Measurements from ENCODE around the gene EOMES.
A peak's percentile ranks its signal among the peaks of the same experiment; 100 is the strongest.
"Not testable (repeated sequence)": the region's sequence is repeated elsewhere in the genome, so short reads cannot be mapped to it uniquely, and the experiment has no call there.

Gene EOMES

DNA sequence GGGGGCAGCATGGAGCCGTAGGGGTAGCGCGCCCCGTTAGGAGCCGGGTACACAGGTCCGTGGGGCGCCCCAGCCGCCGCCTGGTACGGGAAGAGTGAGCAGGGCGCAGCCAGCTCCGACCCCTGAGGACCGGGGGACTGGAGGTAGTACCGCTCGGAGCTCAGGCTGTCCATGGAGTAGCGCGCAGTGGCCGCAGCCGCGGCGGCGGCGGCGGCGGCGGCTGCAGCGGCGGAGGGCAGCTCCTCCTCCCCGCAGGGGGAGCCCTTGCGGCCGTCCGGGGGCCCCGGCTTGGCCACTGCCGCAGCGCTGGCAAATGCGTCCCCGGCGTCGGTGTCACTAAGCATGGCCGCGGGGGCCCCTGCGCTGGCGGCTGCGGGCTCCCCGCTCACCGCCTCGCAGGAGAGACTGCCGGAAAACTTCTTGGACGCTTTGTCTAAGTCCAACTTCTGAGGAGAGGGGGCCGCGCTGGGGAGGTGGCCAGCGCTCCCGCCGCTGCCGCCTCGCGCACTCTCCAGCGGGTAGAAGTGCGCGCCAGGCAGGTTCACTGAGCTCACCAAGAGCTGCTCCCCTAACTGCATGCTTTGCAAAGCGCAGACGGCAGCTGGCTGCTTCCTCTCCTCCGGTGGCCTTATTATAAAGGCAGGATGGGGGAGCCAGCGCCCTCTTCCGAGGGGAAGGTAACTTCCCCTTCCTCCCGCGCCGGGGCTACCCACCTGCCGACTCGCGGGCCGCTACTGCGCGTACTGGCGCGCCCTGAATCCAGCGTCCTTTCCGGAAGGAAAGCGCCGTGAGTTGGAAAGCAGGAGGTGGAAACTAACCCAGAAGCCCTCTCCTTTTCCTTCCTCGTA is at the start of gene EOMES:
Gene EOMES, minus strand, starts transcription at position 607 of the 848 bp plus-strand sequence. Its CDS starts 29 bp downstream, at position 578.
- DNase-seq (ENCODE audit: low read depth in 3 of 3, low spot score in 1 of 3), result peak in 1 of 3 donors; percentile 40

DNA sequence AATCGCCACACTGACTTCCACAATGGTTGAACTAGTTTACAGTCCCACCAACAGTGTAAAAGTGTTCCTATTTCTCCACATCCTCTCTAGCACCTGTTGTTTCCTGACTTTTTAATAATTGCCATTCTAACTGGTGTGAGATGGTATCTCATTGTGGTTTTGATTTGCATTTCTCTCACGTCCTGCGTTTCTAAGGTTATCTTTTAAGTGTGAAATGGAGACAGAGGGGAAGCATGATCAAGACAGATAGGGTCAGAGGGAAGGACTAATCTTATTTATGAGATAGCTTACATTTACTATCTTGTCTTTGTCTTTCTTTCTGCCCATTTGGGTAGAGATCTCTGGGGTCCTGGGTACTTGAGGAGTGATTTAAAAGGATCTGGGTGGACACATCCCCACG is 48.3 kb upstream of the EOMES start:
- not testable (repeated sequence) for DNase-seq (ENCODE audit: low read depth in 3 of 3, low spot score in 1 of 3)

DNA sequence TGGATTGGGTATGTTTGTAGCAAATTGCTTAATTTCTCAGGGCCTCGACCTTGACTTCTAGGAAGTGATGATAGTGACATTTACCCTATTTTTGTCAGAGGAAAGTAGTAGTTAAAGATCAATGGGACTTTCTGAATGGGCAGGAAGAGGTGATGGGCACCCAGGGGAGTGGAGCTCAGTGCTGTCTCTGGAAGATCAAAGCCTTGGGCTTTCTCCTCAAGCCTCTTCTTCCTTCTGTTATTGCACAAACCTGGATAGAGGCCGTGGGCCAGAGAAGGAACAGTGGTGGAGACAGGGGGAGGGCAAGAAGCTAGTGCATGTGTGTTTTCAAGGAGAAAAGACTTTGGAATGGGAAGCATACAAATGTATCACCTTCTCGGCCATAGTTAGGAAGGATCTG is 44.9 kb upstream of the EOMES start:
- no peak for DNase-seq (ENCODE audit: low read depth in 3 of 3, low spot score in 1 of 3)

GRCh38 chr3:27758083-27758482 is 36.0 kb upstream of the EOMES start:
- DNase-seq (ENCODE audit: low read depth in 3 of 3, low spot score in 1 of 3), result no peak

DNA sequence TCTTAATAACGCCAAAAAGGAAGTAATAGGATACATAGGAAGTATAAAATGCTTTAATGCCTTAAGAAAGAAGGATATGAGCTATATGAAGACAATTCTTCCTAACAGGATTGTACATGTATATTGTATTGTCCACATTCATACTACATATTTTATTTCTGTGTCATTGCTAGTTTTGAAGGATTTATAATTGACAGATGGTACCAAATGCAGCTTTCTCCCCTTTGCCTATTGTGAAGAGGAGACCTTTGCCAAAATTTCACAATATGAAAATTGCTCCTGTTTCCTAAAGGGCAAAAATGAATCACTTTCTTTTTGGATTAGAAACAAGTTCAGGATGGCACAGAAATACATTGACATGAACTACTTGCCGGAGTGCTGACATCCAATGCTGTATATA is 34.8 kb upstream of the EOMES start:
- no peak for DNase-seq (ENCODE audit: low read depth in 3 of 3, low spot score in 1 of 3)

DNA sequence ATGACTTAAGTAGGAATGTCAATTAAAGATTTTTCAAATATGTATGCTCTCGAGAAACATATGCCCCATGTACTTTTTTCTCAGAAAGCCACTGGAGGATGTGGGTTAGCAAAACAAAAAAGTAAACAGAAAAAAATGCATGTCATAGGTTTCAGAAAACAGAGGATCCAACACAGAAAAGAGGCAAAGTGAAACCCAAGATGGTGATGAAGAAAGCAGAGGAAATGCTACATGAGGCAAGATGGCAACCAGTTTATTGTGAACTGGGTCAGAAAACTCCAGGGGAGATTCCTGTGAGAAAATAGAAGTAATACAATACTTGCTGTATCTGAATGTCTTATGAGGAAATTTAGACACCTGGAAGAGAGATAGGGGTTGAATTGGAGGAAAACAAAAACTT is 30.8 kb upstream of the EOMES start:
- no peak for DNase-seq (ENCODE audit: low read depth in 3 of 3, low spot score in 1 of 3)

DNA sequence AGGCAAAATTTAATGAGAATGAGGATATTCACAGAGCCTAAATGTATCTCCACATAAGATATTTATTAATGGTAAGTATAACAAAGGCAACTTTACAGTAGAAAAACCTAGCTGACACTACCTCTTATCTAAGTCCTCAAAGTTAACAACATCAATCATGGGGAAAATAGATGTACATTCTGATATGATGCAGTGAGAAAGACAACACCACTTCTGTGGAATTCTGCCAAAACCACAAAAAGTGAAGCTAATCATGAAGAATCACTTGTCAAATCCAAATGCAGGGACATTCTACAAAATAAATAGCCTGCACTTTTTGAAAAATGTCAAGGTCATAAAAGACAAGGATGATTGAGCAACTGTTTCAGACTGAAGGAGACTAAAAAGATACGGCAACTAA is 27.5 kb upstream of the EOMES start:
- DNase-seq (ENCODE audit: low read depth in 3 of 3, low spot score in 1 of 3), result no peak

DNA sequence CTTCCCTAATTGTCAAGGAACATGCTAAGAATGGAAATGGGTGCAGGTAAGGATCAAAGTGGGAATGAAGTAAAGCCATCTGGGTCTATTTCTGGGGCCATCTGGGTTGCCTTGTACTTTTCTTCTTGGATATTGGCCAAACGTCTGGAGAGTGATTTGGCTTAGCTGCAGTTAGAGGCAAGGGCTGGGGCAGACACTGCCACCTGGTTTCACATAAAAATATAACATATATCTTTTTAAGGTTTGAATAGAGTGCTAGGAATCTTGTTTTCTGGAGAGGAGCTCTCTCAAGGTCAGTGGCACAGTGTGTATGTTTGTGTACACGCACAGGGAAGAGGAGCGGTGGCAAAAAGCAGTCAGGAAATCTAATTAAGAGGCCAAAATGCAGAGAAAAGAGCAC is 24.7 kb upstream of the EOMES start:
- no peak for DNase-seq (ENCODE audit: low read depth in 3 of 3, low spot score in 1 of 3)

- DNase-seq (ENCODE audit: low read depth in 3 of 3, low spot score in 1 of 3), result no peak
These were observed 18.7 kb upstream of the EOMES start for GRCh38 chr3:27740854-27741253.

DNA sequence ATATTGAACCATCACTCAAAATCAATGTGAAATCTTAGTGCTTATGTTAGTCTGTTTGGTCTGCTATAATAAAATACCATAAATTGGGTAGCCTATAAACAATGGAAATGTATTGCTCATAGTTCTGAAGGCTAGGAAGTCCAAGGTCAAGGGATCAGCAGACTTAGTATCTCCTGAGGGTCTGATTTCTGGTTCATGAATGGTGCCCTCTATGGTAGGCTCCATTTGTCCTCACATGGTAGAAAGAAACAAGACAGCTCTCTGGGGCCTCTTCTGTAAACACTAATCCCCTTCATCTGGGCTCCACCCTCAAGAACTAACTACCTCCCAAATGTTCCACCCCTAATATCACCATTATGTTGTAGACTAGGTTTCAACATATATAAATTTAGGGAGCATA is 15.0 kb upstream of the EOMES start:
- no peak for DNase-seq (ENCODE audit: low read depth in 3 of 3, low spot score in 1 of 3)

- DNase-seq (ENCODE audit: low read depth in 3 of 3, low spot score in 1 of 3), result no peak
These were observed 8.9 kb upstream of the EOMES start for GRCh38 chr3:27730774-27731659.

- no peak for DNase-seq (ENCODE audit: low read depth in 3 of 3, low spot score in 1 of 3)
These were observed 7.9 kb upstream of the EOMES start for GRCh38 chr3:27729748-27730611.

GRCh38 chr3:27729325-27729724 is 7.2 kb upstream of the EOMES start:
- DNase-seq (ENCODE audit: low read depth in 3 of 3, low spot score in 1 of 3), result no peak

DNA sequence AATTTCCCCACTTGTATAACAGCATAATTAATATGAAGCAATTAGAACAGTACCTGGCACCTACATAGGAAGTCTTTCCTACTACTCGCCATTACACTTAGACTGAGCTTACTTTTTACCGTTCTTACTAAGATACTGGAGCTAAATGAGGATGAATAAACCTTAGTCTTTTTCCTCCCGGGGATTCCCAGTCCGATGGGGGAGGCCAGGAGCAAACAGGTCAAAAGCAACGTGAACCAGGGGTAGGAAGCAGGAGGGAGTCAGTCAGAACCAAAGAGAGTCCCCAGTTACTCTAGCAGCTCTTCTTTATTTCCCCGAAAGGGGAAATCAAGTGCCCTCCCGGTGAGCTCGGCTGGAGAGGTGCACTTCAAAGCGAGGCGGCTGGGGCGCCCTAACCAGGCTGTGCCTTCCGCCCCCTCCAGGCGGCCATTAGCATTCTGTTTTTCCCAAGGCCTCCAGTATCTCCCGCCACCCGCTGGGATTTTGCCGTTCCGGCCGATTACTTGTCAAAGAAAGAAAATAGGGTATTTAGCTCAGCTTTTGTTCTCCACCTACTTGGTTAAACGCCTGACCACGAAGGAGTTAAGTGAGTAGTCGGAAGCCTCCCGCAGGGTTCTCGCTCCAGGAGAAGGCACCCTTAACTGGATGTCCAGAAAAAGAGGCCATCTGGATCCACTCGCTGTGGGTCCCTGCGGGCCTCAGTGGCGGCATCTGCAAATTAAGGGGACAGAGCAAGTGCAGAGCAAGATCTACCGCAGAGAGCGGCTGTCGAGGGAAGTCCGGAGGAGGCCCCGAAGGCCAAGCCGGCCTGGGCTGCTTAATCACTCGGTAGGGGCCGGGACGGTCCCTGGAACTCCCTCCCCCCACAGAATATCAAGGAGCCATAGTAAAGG is 6.3 kb upstream of the EOMES start:
- no peak for DNase-seq (ENCODE audit: low read depth in 3 of 3, low spot score in 1 of 3)

- no peak for DNase-seq (ENCODE audit: low read depth in 3 of 3, low spot score in 1 of 3)
These were observed 4.1 kb upstream of the EOMES start for GRCh38 chr3:27726240-27726639.

DNA sequence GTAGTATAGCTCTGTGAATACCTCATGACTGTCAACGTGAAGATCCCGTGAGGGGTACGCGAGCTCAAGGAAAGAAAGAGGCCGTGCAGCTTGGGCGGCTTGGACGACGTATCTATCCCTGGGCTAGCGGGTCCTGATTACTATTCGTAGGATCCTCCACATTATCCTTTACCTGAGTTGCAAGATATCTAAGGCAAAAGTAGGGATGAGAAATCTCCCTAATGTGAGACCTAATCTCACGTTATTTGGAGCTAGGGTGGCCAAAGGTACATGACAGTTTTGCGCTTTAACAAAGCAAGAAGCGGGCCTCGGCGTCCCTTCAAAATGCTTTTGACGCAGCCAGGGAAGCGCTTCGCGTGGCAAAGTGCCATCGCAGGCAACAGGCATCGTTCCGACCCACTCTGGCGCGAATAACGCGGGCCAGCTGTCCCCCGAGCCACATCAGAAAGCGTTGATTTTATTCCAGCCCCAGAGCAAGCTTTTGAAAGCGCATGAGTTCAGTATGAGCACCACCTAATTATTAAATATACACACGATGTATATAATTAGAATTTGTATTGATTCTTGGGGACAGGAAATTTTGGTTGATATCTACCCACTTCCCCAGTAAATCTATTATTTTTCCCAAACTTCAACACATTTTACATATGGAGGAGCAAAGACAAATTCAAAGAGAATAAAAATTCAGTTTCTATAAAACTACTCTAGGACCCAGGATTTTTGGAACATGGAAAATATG is 2.5 kb upstream of the EOMES start:
- no peak for DNase-seq (ENCODE audit: low read depth in 3 of 3, low spot score in 1 of 3)

- no peak for DNase-seq (ENCODE audit: low read depth in 3 of 3, low spot score in 1 of 3)
These were observed 1.8 kb upstream of the EOMES start for GRCh38 chr3:27723815-27724458.

DNA sequence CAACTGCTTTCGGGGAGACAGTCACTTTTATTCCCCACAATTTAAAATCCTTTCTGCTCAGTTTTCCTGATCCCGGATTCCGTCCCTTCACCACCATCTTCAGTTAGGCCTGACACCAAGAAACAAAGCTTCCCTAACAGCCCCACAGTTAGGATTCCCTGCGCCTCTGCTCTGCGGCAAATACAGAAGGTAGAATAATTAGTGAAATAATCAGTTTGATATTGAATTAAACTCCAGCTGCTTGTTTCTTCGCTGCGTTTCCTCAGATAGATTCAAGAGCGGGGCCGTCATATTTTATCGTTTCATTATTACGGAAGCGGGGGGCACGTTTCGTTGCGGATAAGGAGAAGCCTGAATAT is 1.3 kb upstream of the EOMES start:
- DNase-seq (ENCODE audit: low read depth in 3 of 3, low spot score in 1 of 3), result no peak

GRCh38 chr3:27723001-27723445 is 900 bp upstream of the EOMES start:
- no peak for DNase-seq (ENCODE audit: low read depth in 3 of 3, low spot score in 1 of 3)
